PC-3 (cell line): Measurements from ENCODE around the gene PDGFD. TPM values are rescaled to one million over a fixed set of nuclear protein-coding genes. Genes with fewer than 3 reads are reported as not detected.

Experiments
- ATAC-seq: fragments of 200-7000 bp; cut with Tn5 transposase; 2 replicates; pipeline ENCODE4 v1.9.1; 2020; ENCODE audit warnings: mild to moderate bottlenecking, moderate library complexity
- BruUV-seq: library from RNA; stranded (reverse); fragments of 400-500 nt; replicated peaks from 2 replicates; lab custom pipeline; 2021; lab: Mats Ljungman, UMichigan
- CTCF ChIA-PET: fragments of 300-600 bp; sonication (Branson Sonifier 250); formaldehyde crosslinking; loops from one replicate; lab custom pipeline; 2022; ENCODE audit warnings: antibody characterized with exemption; lab: Charles Lee
- POLR2A ChIA-PET: fragments of 300-600 bp; sonication (Branson Sonifier 250); formaldehyde crosslinking; loops from one replicate; lab custom pipeline; 2022; ENCODE audit warnings: antibody characterized with exemption; ENCODE audit not compliant: unreplicated experiment; lab: Charles Lee
- DNase-seq: peaks from one replicate; pipeline ENCODE4 v3.0.0-alpha.2; 2015
- H2AFZ ChIP-seq: fragments of 300-600 bp; sonication (generic); 2 replicates; pipeline ENCODE4 v1.6.0; 2016; ENCODE audit warnings: antibody characterized with exemption, low read length
- H3F3A ChIP-seq: fragments of 300-600 bp; sonication (generic); one replicate; pipeline ENCODE4 v1.6.0; 2017; ENCODE audit warnings: antibody characterized with exemption, low read length, control low read depth, mild to moderate bottlenecking; ENCODE audit not compliant: unreplicated experiment
- H3K27ac ChIP-seq: fragments of 300-600 bp; sonication (generic); 2 replicates; pipeline ENCODE4 v1.5.1; 2016; ENCODE audit warnings: mild to moderate bottlenecking, low read length
- H3K27me3 ChIP-seq: fragments of 300-600 bp; sonication (generic); 2 replicates; pipeline ENCODE4 v1.6.1; 2016; ENCODE audit warnings: low read length, mixed read lengths
- H3K36me3 ChIP-seq: fragments of 300-600 bp; sonication (generic); 2 replicates; pipeline ENCODE4 v1.6.1; 2016; ENCODE audit warnings: low read depth, mixed run types, low read length, mixed read lengths
- H3K4me1 ChIP-seq: fragments of 300-600 bp; sonication (generic); 2 replicates; pipeline ENCODE4 v1.5.1; 2016; ENCODE audit warnings: low read length; ENCODE audit not compliant: insufficient read depth
- H3K4me2 ChIP-seq: fragments of 300-600 bp; sonication (generic); 2 replicates; pipeline ENCODE4 v1.6.0; 2016; ENCODE audit warnings: low read length
- H3K4me3 ChIP-seq: fragments of 300-600 bp; sonication (generic); 2 replicates; pipeline ENCODE4 v1.5.1; 2016; ENCODE audit warnings: mild to moderate bottlenecking, low read length, mixed read lengths
- H3K79me2 ChIP-seq: fragments of 300-600 bp; sonication (generic); 2 replicates; pipeline ENCODE4 v1.6.1; 2017; ENCODE audit warnings: low read length, mixed read lengths
- H3K9ac ChIP-seq: fragments of 300-600 bp; sonication (generic); 2 replicates; pipeline ENCODE4 v1.6.0; 2016; ENCODE audit warnings: mild to moderate bottlenecking, low read length
- H3K9me2 ChIP-seq: fragments of 300-600 bp; sonication (generic); replicated peaks from 2 replicates; pipeline ENCODE4 v1.6.1; 2016; ENCODE audit warnings: mixed run types, low read length, mixed read lengths
- H3K9me3 ChIP-seq: fragments of 300-600 bp; sonication (generic); 2 replicates; pipeline ENCODE4 v1.6.1; 2016; ENCODE audit warnings: low read length, mixed read lengths
- H4K20me1 ChIP-seq: fragments of 300-600 bp; sonication (generic); 2 replicates; pipeline ENCODE4 v1.6.1; 2016; ENCODE audit warnings: low read length, mixed read lengths
- EZH2 ChIP-seq: fragments of 300-600 bp; sonication (generic); IDR thresholded peaks from one replicate; pipeline ENCODE4 v1.6.1; 2017; ENCODE audit warnings: antibody characterized with exemption, mild to moderate bottlenecking, low read length; ENCODE audit not compliant: unreplicated experiment
- EZH2phosphoT487 ChIP-seq: fragments of 300-600 bp; sonication (generic); IDR thresholded peaks from 2 replicates; pipeline ENCODE4 v1.6.1; 2018; ENCODE audit warnings: mild to moderate bottlenecking, antibody characterized with exemption, low read length, borderline replicate concordance
- intact Hi-C: fragments of 100-400 bp; cut with micrococcal nuclease; formaldehyde crosslinking; loops from 2 replicates; pipeline ENCODE4 v1.9.0; 2023
- total RNA-seq: library from RNA; depleted of rRNA; stranded (reverse); fragments of >200 nt; gene quantifications from 2 replicates; pipeline ENCODE4 v1.2.3, GENCODE V29; 2014
- TF ChIP-seq, protein P1 (sequence below): fragments of 300-600 bp; sonication (generic); conservative IDR thresholded peaks from 2 replicates; pipeline ENCODE4 v1.5.1; 2017; ENCODE audit warnings: antibody characterized with exemption, low read depth, mild to moderate bottlenecking, low read length

PDGFD gene
- total RNA-seq, 1 experiment from 2014 or later = 5.0 TPM

DNA sequence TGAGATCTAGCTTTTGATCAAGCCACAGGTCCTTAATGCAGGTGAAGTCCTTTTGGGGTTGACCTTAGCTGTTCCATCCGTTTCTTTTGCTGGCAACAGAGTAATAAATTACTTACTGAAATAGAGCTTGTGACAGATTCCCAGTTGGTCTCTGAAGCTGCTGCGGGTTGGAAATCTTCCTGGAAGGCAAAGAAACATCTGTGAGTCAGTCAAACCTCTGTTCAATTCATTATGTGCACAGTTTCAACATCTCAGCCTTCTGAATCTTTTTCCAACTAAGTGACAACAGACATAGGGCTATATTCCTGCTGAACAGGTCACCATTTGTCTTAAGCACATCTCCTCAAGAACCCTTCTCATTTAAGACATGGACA, 216.4 kb downstream of the PDGFD start:
- H2AFZ ChIP-seq = no peak overlapping the region
- no peaks in the 10 kb centered on the region for H3F3A ChIP-seq
- H3K4me2 ChIP-seq = no peak overlapping the region
- ChIA-PET CTCF (no interaction called here), POLR2A (no interaction called here)
- no peak overlapping the region for H3K4me3 ChIP-seq
- TF ChIP-seq EZH2phosphoT487 (no peak), EZH2 (no peak)
- TF ChIP-seq, protein P1, sequence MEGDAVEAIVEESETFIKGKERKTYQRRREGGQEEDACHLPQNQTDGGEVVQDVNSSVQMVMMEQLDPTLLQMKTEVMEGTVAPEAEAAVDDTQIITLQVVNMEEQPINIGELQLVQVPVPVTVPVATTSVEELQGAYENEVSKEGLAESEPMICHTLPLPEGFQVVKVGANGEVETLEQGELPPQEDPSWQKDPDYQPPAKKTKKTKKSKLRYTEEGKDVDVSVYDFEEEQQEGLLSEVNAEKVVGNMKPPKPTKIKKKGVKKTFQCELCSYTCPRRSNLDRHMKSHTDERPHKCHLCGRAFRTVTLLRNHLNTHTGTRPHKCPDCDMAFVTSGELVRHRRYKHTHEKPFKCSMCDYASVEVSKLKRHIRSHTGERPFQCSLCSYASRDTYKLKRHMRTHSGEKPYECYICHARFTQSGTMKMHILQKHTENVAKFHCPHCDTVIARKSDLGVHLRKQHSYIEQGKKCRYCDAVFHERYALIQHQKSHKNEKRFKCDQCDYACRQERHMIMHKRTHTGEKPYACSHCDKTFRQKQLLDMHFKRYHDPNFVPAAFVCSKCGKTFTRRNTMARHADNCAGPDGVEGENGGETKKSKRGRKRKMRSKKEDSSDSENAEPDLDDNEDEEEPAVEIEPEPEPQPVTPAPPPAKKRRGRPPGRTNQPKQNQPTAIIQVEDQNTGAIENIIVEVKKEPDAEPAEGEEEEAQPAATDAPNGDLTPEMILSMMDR = no peak
- no peaks in the 10 kb centered on the region for H3K9me2 ChIP-seq
- no peak overlapping the region for H3K27ac ChIP-seq
- no peak for ATAC-seq
- no TSS peak for BruUV-seq
- no peaks in the 10 kb centered on the region for H3K79me2 ChIP-seq
- no peaks in the 10 kb centered on the region for H3K27me3 ChIP-seq
- no peaks in the 10 kb centered on the region for H4K20me1 ChIP-seq
- no peaks in the 10 kb centered on the region for H3K9me3 ChIP-seq
- H3K36me3 ChIP-seq = no peaks in the 10 kb centered on the region
- H3K9ac ChIP-seq = no peak overlapping the region
- intact Hi-C loops = no loop called here
- no peaks in the 10 kb centered on the region for H3K4me1 ChIP-seq
- peak; percentile 31 for DNase-seq

DNA sequence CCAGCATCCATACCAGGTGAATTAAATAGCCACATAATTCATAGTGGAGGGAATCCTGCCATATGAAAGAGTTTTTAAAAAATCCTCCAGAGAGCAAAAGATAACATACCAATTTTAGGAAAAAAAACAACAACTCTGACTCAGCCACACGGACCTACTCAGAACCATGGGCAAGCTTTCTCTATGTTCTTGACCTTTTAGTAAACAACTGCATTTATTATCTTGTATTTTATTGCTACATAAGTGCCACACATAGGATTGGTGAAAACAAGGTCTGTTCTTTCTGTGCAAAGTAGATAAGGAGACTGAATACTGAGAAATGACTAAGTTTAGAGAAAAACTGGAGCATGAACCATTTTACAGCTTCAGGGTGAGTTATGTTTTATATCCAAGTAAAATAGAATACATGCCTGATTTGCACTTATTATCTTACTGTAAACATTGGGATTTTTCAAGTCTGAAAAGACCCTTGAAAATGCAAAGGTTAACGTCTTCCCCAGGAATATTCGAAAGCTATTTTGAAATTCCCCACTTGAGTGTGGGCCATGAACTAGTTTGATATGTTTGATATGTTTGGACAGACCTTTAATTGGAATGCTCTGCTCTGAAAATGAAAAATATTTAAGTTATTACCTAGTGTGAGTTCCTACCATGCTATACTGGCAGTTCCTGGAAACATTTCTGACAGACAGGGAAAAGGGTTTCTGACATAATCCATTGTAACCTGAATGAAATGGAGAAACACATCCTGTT, 217.0 kb downstream of the PDGFD start:
- Histone ChIP-seq H4K20me1 (no peaks in the 10 kb centered on the region), H3K27ac (no peak overlapping the region), H3K36me3 (no peaks in the 10 kb centered on the region), H3K4me1 (no peaks in the 10 kb centered on the region), H2AFZ (no peak overlapping the region), H3K9ac (no peak overlapping the region), H3K27me3 (no peaks in the 10 kb centered on the region), H3K9me3 (no peaks in the 10 kb centered on the region), H3K79me2 (no peaks in the 10 kb centered on the region), H3F3A (no peaks in the 10 kb centered on the region), H3K9me2 (no peaks in the 10 kb centered on the region), H3K4me3 (no peak overlapping the region), H3K4me2 (no peak overlapping the region)
- POLR2A ChIA-PET = no interaction called here
- ATAC-seq (no peak), DNase-seq (no peak)
- TF ChIP-seq EZH2phosphoT487 = no peak
- TF ChIP-seq, protein P1 = no peak
- TF ChIP-seq EZH2 = no peak
- intact Hi-C loops = no loop called here
- BruUV-seq = no TSS peak
- CTCF ChIA-PET = no interaction called here

DNA sequence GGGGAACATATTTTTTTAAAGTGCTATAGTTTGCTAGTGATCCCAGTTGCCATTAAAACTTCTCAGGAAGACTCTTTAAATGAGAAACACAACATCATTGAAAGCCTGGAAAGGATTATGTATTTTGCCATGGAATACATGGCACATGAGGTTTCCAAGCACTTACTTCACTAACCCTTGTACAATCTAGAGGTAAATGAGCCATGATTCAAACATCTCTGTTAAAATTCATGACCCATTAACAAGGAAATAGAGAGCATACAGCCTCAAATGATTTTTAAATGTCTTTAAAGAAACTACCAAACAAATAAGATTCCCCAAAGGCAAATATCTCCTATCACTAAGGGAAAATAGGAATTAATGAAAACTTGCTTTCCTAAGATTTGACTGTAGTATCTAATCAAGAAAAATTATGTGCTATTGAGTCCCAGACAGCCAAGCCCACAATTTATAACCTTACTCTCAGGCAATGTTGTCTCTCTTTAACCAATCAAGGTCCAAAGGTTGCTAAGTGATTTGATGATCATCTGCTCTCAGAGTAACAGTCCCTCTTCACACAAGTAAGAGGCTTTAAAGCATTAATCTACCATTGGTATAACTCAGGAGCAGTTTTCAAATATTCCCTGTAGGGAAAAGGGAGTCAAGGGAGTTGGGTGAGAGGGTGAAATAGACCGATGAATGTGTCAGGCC, 219.6 kb downstream of the PDGFD start:
- TF ChIP-seq EZH2 (no peak), EZH2phosphoT487 (no peak)
- TF ChIP-seq, protein P1 = no peak
- ATAC-seq = no peak
- no peaks in the 10 kb centered on the region for H4K20me1 ChIP-seq
- peaks cover 13% of the 10 kb centered on the region for H3K4me1 ChIP-seq
- H3K9ac ChIP-seq = no peak overlapping the region
- H3F3A ChIP-seq = no peaks in the 10 kb centered on the region
- CTCF ChIA-PET = no interaction called here
- no peak overlapping the region for H3K4me3 ChIP-seq
- H3K36me3 ChIP-seq = no peaks in the 10 kb centered on the region
- BruUV-seq = no TSS peak
- intact Hi-C loops = no loop called here
- no peak for DNase-seq
- H3K79me2 ChIP-seq = no peaks in the 10 kb centered on the region
- H3K9me2 ChIP-seq = no peaks in the 10 kb centered on the region
- H3K9me3 ChIP-seq = no peaks in the 10 kb centered on the region
- H2AFZ ChIP-seq = no peak overlapping the region
- POLR2A ChIA-PET = no interaction called here
- no peak overlapping the region for H3K4me2 ChIP-seq
- no peaks in the 10 kb centered on the region for H3K27me3 ChIP-seq
- H3K27ac ChIP-seq = no peak overlapping the region
